Hematopoietic multipotent progenitor cell (in vitro differentiated cells): Measurements from ENCODE around the gene SAT1. TPM values are rescaled to one million over a fixed set of nuclear protein-coding genes. Genes with fewer than 3 reads are reported as not detected.
A peak's percentile ranks its signal among the peaks of the same experiment; 100 is the strongest.

Experiments used
- DNase-seq, 3 donors: peaks; one replicate each; pipeline ENCODE4 v3.0.0-alpha.2; 2011 to 2015; ENCODE audit warnings: low read depth in 2 of 3, low spot score in 2 of 3
- total RNA-seq: library from RNA; depleted of rRNA; stranded (reverse); fragments of >200 nt; gene quantifications from one replicate; pipeline ENCODE4 v1.2.3, GENCODE V29; 2012

The SAT1 gene
- total RNA-seq, 1 donor, result 140 TPM

DNA sequence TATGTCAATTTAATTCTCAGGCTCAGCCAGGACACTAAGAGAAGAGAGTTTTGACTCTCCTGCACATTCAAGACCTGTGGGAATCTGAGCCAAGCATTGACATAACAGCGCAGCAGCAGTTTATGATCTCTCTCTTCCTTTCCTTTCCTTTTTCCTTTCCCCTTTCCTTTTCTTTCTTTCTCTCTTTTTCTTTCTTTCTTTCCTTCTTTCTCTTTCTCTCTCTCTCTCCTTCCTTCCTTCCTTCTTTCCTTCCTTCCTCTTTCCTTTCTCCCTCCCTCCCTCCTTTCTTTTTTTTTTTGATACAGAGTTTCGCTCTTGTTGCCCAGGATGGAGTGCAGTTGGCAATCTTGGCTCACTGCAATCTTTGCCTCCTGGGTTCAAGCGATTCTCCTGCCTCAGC is 21.6 kb downstream of the SAT1 start:
- DNase-seq, result no peak

DNA sequence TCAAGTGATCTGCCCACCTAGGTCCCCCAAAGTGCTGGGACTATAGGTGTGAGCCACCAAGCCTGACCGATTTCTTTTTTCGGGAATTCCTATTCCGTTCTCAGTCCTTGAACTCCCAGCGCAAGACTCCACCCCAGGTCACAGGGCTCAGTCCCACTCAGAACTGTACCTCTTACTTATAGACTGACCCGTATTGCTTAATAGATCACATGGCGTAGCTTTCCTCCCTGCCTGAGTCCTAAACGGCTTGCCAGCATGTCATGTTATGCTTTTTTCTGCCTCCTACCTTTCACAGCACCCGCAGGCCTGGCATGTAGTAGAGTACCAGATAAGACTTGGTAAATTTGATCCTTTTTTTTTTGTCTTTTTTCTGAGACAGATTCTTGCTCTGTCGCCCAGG is 22.4 kb downstream of the SAT1 start:
- DNase-seq, result no peak

DNA sequence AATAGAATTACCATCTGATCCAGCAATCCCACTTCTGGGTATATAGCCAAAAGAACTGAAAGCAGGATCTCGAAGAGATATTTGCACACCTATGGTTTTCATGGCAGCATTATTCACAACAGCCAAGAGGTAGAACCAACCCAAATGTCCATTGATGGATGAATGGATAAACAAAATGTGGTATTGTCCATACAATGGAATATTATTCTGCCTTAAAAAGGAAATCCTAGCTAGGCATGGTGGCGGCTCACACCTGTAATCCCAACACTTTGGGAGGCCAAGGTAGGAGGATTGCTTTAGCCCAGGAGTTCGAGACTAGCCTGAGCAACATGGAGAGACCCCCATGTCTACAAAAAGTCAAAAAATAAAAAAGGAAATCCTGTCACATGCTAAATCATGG is 27.3 kb downstream of the SAT1 start:
- DNase-seq, result no peak

DNA sequence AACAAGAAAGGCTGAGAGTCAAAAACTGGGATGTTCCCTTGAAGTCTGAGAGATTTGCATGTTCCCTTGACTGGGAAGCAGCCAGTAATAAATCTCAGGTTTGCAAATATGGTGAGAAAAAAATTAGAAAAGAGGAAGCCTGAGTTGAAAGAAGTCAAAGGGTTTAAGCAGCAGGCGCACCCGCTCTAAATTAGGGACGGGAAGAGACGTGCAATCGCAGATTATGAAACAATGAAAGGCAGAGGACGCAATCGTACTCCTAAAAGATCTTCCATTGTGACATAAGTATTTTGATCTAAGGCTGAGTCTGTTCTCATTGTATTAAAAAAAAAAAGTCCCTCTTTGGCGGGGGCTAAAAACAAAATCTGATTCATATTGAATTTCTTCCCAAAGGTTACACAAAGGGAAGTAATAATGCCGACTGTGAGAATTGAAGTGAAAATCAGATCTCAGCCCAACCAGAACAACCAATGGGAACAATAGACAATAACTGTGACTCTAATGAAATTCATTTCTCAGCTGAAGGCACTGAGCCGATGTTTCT is 28.2 kb downstream of the SAT1 start:
- peak in 1 of 3 donors; percentile 43 for DNase-seq

DNA sequence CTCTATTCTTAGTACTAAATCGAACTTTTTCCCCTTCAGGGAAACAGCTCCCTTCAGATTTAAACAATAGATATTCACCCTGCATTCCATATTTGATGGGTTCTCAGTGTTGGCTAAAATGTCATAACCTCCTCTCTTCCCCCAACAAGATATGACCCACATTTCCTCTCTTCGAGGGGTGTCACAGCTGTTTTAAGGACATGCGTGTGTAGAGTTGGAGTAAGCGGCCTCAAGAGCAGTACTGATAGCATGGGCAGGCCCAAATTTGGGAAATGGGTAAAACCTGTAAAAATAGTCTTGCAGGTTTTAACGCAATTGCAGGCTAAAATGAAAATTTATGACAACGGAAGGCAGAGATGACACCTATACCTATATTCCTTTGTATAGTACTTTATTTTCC is 28.7 kb downstream of the SAT1 start:
- DNase-seq, result no peak

DNA sequence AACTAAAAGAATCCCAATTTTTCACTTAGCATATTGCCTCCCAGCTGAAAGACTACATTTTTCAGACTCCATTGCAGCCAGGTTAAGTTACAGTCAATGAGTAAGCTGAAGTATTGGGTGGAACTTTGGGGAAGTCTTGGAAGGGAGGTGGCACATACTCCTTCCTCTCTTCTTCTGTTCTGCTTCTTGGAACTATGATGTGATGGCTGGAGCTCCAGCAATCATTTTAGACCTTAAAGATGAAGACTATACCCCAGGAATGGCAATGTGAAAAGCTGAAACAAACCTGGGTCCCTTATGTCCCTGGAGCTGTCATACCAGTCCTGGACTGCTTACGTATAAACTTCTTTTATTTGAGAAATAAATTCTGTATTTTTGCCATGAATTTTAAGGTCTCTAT is 30.8 kb downstream of the SAT1 start:
- no peak for DNase-seq

DNA sequence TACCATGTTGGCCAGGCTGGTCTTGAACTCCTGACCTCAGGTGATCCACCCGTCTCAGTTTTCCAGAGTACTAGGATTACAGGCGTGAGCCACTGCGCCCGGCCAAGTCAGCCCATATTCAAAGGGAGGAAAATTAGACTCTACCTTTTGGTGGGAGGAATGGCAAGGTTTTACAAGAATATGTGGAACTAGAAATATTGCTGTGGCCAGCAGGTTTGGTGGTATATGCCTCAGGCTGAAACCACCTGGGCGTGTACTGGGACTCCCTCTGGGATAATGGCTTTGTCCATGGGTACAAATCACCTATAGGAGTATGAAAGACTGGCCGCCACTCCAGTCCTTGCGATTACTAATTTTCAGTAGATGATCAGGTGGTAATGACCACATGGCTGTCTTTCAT is 32.4 kb downstream of the SAT1 start:
- DNase-seq, result no peak

DNA sequence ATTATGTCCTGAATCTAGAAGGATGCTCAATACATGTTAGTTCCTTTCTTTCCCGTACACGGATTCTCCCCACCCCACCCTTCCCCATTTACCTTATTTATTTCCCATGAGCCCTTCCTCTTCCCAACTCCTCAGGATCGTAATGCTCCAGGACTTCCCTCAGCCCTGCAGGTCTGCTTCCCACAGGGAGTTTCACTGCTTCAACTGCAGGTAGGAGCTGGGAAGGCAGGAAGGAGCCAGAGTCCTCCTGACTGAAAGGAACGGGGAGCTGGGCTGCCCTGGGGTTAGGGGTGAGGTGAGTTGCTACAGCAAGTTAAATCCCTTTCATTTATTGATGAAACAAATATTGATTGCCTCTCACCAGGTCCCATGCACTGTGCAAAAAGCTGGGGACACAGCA is 33.2 kb downstream of the SAT1 start:
- DNase-seq, result no peak

DNA sequence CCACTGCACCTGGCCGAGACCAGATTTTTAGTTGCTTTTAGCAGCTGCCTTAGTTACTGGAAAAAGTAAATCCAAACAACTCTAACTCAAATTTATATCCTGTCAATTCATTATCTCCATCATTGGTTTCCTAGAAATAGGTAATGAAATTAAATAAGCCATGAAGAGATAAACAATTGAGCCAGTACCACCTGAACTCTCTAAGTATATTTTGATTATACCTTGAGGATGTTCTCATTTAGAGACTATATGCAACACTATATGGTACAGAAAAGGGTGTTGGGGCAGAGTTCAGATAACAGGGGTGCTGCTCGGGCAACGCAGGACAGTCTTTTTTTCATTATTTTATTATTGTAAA is 35.0 kb downstream of the SAT1 start:
- no peak for DNase-seq

DNA sequence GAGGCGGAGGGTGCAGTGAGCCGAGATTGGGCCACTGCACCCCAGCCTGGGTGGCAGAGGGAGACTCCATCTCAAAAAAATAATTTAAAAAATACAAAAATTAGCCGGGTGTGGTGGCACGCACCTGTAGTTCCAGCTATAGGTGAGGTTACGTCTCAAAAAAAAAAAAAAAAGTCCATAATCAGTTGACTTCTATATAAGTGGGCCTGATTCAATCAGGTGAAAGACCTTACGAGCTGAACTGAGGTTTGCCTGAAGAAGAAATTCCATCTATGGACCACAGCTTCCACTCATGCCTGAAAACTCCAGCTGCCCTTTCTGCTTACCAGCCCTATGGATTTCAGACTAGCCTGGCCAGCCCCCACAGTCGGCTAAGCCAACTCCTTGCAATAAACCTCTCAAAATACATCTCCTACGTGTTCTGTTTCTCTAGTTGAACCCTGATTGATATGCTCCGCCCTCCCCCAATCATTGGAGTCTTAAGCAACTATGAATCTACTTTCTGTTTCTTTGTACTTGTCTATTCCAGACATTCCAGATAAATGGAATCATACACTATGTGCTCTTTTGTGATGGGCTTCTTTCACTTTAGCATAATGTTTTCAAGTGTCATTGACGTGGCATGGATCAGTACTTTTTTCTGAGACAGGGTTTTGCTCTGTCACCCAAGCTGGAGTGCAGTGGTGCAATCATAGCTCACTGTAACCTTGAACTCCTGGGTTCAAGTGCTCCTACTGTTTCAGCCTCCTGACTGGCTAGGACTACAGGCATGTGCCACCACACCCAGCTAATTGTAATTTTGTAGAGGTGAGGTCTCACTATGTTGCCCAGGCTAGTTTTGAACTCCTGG is 36.6 kb downstream of the SAT1 start:
- DNase-seq, result no peak

DNA sequence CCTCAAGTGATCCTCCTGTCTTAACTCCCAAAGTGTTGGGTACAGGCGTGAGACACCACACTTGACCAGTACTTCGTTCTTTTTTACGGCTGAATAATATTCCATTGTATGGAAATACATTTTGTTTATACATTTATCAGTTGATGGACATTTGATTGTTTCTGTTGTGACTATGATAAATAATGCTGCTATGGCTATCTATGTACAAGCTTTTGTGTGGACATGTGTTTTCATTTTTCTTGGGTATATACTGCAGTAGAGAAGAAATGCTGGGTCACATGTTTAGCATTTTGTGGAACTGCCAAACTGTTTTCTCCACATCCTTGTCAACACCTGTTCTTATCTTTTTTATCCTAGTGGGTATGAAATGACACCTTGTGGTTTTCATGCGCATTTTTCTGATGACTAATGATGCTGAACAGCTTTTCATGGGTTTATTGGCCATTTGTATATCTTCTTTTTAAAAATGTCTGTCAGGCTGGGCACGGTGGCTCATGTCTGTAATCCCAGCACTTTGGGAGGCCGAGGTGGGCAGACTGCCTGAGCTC is 37.3 kb downstream of the SAT1 start:
- DNase-seq, result no peak

DNA sequence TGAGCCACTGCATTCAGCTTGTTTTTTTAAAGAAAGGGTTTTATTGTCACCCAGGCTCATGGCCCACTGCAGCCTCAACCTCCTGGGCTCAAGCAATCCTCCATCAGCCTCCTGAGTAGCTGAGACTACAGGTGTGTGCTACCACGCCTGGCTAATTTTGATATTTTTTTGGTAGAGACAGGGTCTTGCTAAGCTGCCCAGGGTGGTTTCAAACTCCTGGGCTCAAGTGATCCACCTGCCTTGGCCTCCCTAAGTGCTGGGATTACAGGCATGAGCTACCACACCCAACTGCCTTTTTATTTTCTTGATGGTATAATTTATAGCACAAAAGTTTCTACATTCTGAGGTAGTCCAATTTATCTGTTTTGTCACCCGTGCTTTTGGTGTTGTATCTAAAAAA is 38.9 kb downstream of the SAT1 start:
- DNase-seq, result no peak

DNA sequence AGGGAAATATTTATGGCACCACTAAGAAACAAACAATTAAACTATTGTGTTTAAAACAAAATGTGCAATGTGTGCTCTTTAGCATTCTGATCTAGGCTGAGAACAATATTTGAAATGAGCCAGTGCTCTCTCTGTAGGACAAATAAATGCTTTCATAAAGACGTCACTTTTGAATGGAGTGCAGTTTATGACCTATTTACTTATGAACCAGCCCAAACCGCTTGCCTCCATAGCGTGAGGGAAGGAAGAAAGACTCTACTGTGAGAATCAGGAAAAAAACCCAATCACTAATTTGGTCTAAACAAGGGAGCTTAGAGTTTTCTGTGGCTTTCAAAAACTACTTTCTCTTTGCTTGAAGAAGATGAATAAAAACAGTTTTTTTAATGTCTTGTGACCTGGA is 39.4 kb downstream of the SAT1 start:
- DNase-seq, result no peak

DNA sequence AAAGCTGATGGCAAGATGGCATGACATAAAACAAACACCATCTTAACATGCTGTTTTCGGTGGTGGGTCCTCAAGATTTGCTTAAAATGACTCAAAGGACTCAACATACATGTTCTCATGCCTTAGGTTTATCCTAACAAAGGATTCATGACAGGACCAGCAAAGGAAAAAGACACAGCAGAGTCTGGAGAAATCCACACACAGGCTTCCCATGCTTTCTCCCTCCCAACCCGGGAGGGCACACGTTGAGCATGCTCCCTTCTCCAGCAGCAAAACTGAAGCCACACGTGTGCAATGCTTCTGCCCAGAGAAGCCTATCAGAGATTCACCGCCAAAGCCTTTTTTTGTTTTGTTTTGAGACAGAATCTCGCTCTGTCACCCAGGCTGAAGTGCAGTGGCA is 39.9 kb downstream of the SAT1 start:
- DNase-seq, result no peak

DNA sequence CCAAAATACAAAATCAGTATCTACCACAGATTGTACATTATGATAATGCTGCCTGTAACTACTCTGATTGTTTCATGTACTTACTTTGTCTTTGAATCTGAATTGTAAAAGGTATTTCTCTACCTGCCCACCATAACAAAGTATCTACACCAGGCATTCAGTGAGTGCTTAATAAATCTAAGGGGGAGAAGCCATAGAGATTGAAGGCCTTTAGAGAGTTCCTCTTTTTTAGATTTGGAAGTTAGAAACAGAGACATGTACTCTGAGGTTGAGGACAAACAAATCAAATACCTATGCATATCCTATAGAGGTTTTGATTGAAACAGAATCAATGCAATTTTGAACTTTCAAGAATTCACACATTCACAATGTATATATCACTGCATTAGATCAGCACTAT is 42.7 kb downstream of the SAT1 start:
- DNase-seq, result no peak

DNA sequence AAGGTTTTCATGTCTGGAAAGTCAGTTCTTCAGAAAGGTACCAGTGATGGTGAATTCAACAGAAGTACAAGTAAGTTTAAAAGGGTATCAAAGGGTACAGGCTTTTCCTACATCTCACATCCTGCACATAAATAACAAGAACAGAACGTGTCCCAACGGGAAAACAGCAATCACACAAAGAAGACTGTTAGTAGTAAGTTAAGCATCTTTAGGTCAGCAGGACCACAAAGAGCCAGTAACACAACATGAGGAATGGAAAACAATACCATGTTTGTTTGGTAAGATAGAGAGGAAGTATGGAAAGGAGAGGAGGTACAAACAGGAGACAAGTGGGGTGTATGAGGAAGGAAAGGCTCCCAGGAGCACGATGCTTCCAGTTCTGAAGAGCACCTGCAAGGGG is 43.2 kb downstream of the SAT1 start:
- no peak for DNase-seq

DNA sequence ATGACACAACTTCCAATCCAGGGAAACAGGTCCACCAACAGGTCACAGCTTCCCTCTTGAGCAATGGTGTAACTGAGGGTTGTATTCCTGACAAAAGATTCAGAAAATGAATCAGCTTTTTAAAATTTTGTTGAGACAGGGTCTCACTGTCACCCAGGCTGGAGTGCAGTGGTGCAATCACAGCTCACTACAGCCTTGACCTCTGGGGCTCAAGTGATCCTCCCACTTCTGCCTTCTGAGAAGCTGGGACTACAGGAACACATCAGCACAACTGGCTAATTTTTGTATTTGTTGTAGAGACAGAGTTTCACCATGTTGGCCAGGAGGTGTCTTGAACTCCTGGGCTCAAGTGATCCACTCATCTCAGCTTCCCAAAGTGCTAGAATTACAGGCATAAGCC is 43.7 kb downstream of the SAT1 start:
- no peak for DNase-seq

DNA sequence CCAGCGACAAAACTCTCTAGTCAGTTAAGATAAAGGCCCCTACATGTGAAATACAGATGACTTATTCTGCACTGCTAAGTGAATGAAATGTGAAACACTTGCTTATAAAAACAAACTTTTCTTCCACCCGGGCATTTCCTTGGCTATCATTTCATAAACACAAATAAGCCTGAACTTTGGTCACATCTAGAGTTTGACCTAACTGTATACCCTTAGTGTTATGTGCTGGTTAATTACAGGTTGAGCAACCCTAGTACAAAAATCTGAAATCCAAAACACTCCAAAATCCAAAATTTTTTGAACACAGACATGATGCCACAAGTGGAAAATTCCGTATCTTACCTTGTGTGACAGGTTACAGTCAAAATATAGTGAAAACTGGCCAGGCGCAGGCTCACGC is 45.9 kb downstream of the SAT1 start:
- DNase-seq, result no peak

DNA sequence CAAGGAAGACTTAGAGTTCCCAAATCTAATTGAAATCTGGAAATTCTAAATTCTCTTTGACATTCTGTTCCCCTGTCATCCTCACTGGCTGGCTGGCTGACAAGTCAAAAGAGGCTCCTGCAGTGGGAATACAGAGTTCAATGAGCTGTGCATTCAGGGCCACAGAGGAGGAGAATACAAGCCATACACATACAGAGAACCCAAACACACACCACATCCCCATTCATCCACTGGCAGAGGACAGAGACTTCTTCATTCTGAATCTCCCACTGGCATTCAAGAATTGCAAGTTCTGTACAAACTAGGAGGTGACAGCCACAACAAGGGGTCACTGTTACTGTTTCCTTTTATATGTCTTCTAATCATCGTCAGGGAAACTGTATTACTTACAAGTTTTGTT is 49.7 kb downstream of the SAT1 start:
- DNase-seq, result no peak
